C4-2B (cell line): ENCODE measurements around the gene GUCA1A.

Experiments used
- CTCF ChIP-seq: fragments of 450-650 bp; conservative IDR thresholded peaks from 2 replicates; pipeline ENCODE4 v1.5.1; 2017; ENCODE audit warnings: mild to moderate bottlenecking
- ZFX ChIP-seq: fragments of 450-650 bp; IDR thresholded peaks from 2 replicates; pipeline ENCODE4 v1.6.1; 2017

DNA sequence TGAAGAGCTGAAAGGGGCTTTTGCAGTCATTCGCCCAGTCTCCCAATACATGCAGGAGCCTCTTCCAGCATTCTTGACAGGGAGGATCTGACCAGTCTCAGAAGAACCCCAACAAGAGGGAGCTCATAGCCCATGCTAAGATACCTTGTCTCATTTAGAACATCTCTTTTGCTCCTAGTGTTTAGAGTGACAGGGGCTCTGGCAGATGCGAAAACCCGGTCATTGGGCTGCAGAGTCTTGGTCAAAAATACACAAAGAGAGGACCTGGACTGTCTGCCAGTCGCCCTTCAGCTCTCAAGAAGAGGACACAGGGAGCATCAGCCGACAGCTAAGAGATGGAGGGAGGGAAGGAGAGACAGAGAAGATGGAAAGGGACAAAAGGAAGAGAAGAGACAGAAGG is 20.9 kb downstream of the GUCA1A start:
- TF ChIP-seq CTCF (no peak), ZFX (no peak)
